Skeletal muscle tissue (tissue), 4 donors: ENCODE measurements around the gene LZIC. TPM values are rescaled to one million over a fixed set of nuclear protein-coding genes. Genes with fewer than 3 reads are reported as not detected.

Experiments used
- H3K27ac ChIP-seq: one replicate; pipeline ENCODE4 v1.7.0; 2013; ENCODE audit warnings: mild to moderate bottlenecking, low read depth, low read length, inconsistent platforms
- H3K27me3 ChIP-seq, 3 donors: one replicate each; pipeline ENCODE4 v1.7.0; 2013; ENCODE audit warnings: low read length in 3 of 3; ENCODE audit not compliant: control insufficient read depth in 3 of 3, insufficient read depth in 3 of 3
- H3K36me3 ChIP-seq, 3 donors: one replicate each; pipeline ENCODE4 v1.7.0; 2013; ENCODE audit warnings: low read length in 3 of 3; ENCODE audit not compliant: control insufficient read depth in 3 of 3, insufficient read depth in 3 of 3
- H3K4me1 ChIP-seq, 3 donors: one replicate each; pipeline ENCODE4 v1.7.0; 2013; ENCODE audit warnings: low read length in 3 of 3, mild to moderate bottlenecking in 3 of 3; ENCODE audit not compliant: control insufficient read depth in 3 of 3, insufficient read depth in 3 of 3
- H3K4me3 ChIP-seq, 3 donors: one replicate each; pipeline ENCODE4 v1.7.0; 2013; ENCODE audit warnings: low read length in 3 of 3
- H3K9ac ChIP-seq, 3 donors: one replicate each; pipeline ENCODE4 v1.7.0; 2013; ENCODE audit warnings: low read length in 3 of 3, mild to moderate bottlenecking in 3 of 3, moderate library complexity in 2 of 3, low read depth in 1 of 3
- H3K9me3 ChIP-seq, 3 donors: one replicate each; pipeline ENCODE4 v1.7.0; 2013; ENCODE audit warnings: low read length in 3 of 3; ENCODE audit not compliant: control insufficient read depth in 3 of 3
- total RNA-seq: library from RNA; depleted of rRNA; stranded (reverse); fragments of >200 nt; gene quantifications from one replicate; pipeline ENCODE4 v1.2.3, GENCODE V29; 2014
- donor health status: Osteomylitis.

Gene LZIC
- 42.3 TPM for total RNA-seq

- peaks cover 8 to 28% (median 11%) of the 10 kb centered on the region in 3 donors for H3K4me1 ChIP-seq
- peak within 1 kb of the TSS; percentile 95 to 97 (median 96) for H3K4me3 ChIP-seq
- peak within 1 kb of the TSS; percentile 95 to 99 (median 98) for H3K9ac ChIP-seq
- peaks cover 12 to 20% (median 12%) of the 10 kb centered on the region in 3 donors for H3K36me3 ChIP-seq
- no peaks in the 10 kb centered on the region for H3K9me3 ChIP-seq
- peak within 1 kb of the TSS; percentile 86 for H3K27ac ChIP-seq
- H3K27me3 ChIP-seq = no peaks in the 10 kb centered on the region
These were observed at the start of gene LZIC, which contains the start of gene NMNAT1 for GRCh38 chr1:9942939-9943788. TSS of gene LZIC (minus strand) at chr1:9943391. CDS start at chr1:9936619, 6,772 bp downstream. TSS of gene NMNAT1 (plus strand) at chr1:9943475. CDS start at chr1:9972074, 28,599 bp downstream.

- no peak overlapping the region for H3K9ac ChIP-seq
- peaks cover 9 to 15% (median 10%) of the 10 kb centered on the region in 3 donors for H3K4me1 ChIP-seq
- H3K4me3 ChIP-seq = no peak overlapping the region
- no peak overlapping the region for H3K27ac ChIP-seq
- H3K9me3 ChIP-seq = no peaks in the 10 kb centered on the region
- peaks cover 2 to 10% (median 9%) of the 10 kb centered on the region in 3 donors for H3K27me3 ChIP-seq
- H3K36me3 ChIP-seq = no peaks in the 10 kb centered on the region
These were observed 49.7 kb upstream of the LZIC start for GRCh38 chr1:9992910-9993309.

- Histone ChIP-seq H3K27me3 (no peaks in the 10 kb centered on the region), H3K4me3 (no peak overlapping the region), H3K36me3 (no peaks in the 10 kb centered on the region), H3K27ac (no peak overlapping the region), H3K4me1 (peaks cover 9 to 10% (median 10%) of the 10 kb centered on the region in 3 donors), H3K9ac (no peak overlapping the region), H3K9me3 (no peaks in the 10 kb centered on the region)
These were observed 47.8 kb upstream of the LZIC start for GRCh38 chr1:9990944-9991343.

- H3K27me3 ChIP-seq = no peaks in the 10 kb centered on the region
- H3K36me3 ChIP-seq = no peaks in the 10 kb centered on the region
- no peaks in the 10 kb centered on the region for H3K9me3 ChIP-seq
- H3K4me3 ChIP-seq = no peak overlapping the region
- H3K9ac ChIP-seq = no peak overlapping the region
- no peak overlapping the region for H3K27ac ChIP-seq
- H3K4me1 ChIP-seq = peaks cover 9 to 10% (median 10%) of the 10 kb centered on the region in 3 donors
These were observed 46.6 kb upstream of the LZIC start for GRCh38 chr1:9989773-9990172.

- Histone ChIP-seq H3K27ac (no peak overlapping the region), H3K4me1 (peaks cover 0 to 4% (median 3%) of the 10 kb centered on the region in 3 donors), H3K36me3 (peaks cover 10 to 22% (median 13%) of the 10 kb centered on the region in 3 donors), H3K27me3 (no peaks in the 10 kb centered on the region), H3K4me3 (no peak overlapping the region), H3K9ac (no peak overlapping the region), H3K9me3 (no peaks in the 10 kb centered on the region)
These were observed 41.8 kb upstream of the LZIC start for GRCh38 chr1:9985001-9985400.

- Histone ChIP-seq H3K27ac (no peak overlapping the region), H3K4me3 (no peak overlapping the region), H3K4me1 (no peaks in the 10 kb centered on the region), H3K36me3 (peaks cover 10 to 23% (median 13%) of the 10 kb centered on the region in 3 donors), H3K27me3 (no peaks in the 10 kb centered on the region), H3K9ac (no peak overlapping the region), H3K9me3 (no peaks in the 10 kb centered on the region)
These were observed 41.1 kb upstream of the LZIC start for GRCh38 chr1:9984253-9984652.

GRCh38 chr1:9960706-9961562, 17.7 kb upstream of the LZIC start:
- no peaks in the 10 kb centered on the region for H3K27me3 ChIP-seq
- no peaks in the 10 kb centered on the region for H3K9me3 ChIP-seq
- H3K4me1 ChIP-seq = peaks cover 2 to 10% (median 9%) of the 10 kb centered on the region in 3 donors
- H3K27ac ChIP-seq = no peak overlapping the region
- H3K36me3 ChIP-seq = no peaks in the 10 kb centered on the region
- H3K4me3 ChIP-seq = no peak overlapping the region
- peak overlapping the region in 1 of 3 donors; percentile 52 for H3K9ac ChIP-seq

GRCh38 chr1:9960011-9960410, 16.8 kb upstream of the LZIC start:
- H3K9me3 ChIP-seq = no peaks in the 10 kb centered on the region
- H3K27ac ChIP-seq = no peak overlapping the region
- no peaks in the 10 kb centered on the region for H3K36me3 ChIP-seq
- H3K4me3 ChIP-seq = no peak overlapping the region
- no peaks in the 10 kb centered on the region for H3K27me3 ChIP-seq
- peaks cover 2 to 10% (median 9%) of the 10 kb centered on the region in 3 donors for H3K4me1 ChIP-seq
- H3K9ac ChIP-seq = no peak overlapping the region

- peaks cover 2 to 10% (median 9%) of the 10 kb centered on the region in 3 donors for H3K4me1 ChIP-seq
- no peak overlapping the region for H3K4me3 ChIP-seq
- H3K27ac ChIP-seq = no peak overlapping the region
- no peaks in the 10 kb centered on the region for H3K9me3 ChIP-seq
- H3K27me3 ChIP-seq = no peaks in the 10 kb centered on the region
- no peak overlapping the region for H3K9ac ChIP-seq
- peaks cover 0 to 3% (median 2%) of the 10 kb centered on the region in 3 donors for H3K36me3 ChIP-seq
These were observed 14.5 kb upstream of the LZIC start for GRCh38 chr1:9957726-9958125.
